Stimulated activated naive CD8-positive, alpha-beta T cell treated with anti-CD3 and anti-CD28 coated beads, Interleukin-15, Interleukin-2, amounts not matched to agents 100 U/mL and 50 U/mL, for 24 hours (primary cell): ENCODE results near the gene ZNF616.

Experiments used
- ATAC-seq: fragments of 150-1000 bp; cut with Tn5 transposase; one replicate; pipeline ENCODE4 v1.10.0; 2021
- DNase-seq: peaks from one replicate; pipeline ENCODE4 v3.0.0; 2021

The ZNF616 gene

DNA sequence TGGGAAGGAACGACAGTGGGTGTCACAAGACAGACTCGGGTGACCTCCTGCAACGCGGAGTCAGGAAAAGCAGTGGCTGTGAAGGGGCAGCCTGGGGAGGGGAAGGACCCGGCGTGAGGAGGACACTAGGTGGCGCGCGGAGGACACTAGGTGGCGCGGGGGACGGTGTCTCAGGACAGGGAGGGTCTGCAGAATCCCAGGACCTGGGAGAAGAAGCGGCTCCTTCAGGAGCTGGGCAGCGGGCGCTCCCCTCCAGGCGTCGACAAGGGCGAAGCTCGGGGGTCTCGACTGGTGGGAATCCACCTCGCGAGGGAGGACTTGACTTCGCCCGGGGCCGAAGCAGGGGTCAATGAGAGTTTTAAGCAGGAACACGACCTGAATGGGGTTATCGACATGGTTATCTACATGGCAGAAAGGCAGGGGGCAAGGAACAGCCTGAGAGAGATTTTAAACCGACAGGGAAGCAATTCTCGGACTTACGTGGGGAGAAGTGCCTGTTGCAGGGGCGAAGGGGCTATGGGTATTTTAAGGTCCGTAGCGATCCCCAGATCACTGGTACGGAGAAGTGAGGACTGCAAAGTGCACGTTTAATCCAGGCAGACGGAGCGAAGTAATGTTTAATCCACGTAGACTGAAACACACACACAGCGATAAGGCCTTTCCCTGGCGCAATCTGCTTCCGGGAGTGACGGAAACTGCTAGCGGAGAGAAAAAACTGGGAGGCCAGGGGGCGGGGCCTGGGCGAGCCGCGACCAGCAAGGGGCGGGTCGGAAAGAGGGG is at the start of gene ZNF616:
Gene ZNF616, minus strand, starts transcription at position 687 of the 780 bp plus-strand sequence. CDS start 9,426 bp downstream, outside the sequence.
- ATAC-seq, result peak; percentile 84
- peak; percentile 87 for DNase-seq

DNA sequence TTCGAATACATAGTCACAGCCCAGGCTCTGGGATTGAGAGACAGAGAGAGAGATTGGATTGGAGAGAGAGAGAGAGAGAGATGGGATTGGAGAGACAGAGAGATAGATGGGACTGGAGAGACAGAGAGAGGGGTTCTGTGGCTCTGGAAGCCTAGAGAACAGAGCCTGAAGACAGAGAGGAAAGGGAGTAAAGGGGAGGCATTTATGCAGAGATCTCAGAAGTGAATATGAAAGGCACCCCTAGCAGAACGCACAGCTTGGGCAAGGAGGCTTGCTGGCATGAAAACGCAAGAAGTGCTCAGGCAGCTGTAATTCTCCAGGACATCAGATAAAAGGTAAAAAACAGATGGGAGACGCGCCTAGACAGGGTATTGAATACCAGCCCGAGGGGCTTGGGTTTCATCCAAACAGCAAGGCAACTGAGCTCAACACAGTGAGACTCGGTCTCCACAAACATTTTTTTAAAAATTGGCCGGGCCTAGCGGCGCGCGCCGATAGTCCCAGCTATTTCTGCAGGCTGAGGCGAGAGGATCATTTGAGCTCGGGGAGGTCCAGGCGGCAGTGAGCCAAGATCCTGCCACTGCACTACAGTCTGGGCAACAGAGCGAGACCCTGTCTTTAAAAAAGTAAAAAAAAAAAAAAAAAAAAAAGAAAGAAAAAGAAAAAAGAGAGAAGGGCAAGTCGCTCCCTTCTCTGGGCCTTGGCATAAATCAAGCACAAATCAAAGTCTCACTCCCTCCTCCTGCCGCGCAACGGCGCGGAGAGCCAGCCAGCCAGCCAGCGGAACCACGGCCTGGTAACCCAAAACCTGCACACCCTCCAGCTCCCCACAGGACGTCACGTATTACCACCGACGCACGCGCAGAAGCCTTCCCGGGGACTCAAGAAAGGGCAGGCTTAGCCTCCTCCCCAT is 49.3 kb upstream of the ZNF616 start:
- ATAC-seq (no peak), DNase-seq (no peak)

DNA sequence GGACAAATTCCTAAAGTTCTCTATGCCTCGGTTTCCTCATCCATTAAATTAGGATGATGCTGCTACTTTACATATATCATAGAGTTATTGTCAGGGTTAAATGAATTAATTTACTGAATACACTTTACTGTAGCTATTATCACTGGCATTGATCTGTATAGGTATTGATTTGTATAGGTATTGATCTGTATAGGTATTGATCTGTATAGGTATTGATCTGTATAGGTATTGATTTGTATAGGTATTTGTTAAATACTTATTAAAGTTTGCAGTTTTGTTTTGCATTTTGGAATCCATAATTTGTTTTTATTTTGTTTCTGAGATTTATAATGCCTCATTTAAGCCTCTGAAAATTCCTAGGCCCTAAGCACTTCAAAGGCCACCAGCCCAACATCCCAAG is 47.7 kb upstream of the ZNF616 start:
- no peak for ATAC-seq
- no peak for DNase-seq

DNA sequence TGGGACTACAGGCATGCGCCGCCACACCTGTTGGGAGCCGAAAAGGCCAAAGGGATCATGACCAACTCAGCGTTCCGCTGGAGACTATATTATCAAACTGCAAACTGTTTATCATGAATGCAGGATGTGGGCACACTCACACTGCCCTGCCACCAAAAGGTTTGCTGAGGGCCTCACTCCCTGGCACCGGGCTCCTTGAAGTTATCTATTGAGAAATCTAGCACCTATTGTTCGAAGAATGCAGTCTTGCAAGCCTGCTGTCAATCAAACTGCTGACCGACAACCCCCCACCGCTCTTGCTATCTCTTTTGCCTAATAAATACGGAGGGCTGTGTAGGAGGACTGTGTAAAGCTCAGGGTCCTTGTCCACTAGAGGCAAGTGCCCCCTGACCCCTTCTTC is 36.8 kb upstream of the ZNF616 start:
- ATAC-seq, result no peak
- no peak for DNase-seq

- no peak for ATAC-seq
- DNase-seq, result no peak
These were observed 32.6 kb upstream of the ZNF616 start for GRCh38 chr19:52172347-52172746.

GRCh38 chr19:52171321-52172169 is 31.8 kb upstream of the ZNF616 start, which contains the start of gene ZNF836:
Gene ZNF836, minus strand, starts transcription at chr19:52171621. Its CDS starts 3,549 bp downstream, at chr19:52168072.
- DNase-seq (peak; percentile 93), ATAC-seq (peak; percentile 88)

- ATAC-seq (peak; percentile 25), DNase-seq (peak; percentile 30)
These were observed 31.2 kb upstream of the ZNF616 start for GRCh38 chr19:52170863-52171320.

DNA sequence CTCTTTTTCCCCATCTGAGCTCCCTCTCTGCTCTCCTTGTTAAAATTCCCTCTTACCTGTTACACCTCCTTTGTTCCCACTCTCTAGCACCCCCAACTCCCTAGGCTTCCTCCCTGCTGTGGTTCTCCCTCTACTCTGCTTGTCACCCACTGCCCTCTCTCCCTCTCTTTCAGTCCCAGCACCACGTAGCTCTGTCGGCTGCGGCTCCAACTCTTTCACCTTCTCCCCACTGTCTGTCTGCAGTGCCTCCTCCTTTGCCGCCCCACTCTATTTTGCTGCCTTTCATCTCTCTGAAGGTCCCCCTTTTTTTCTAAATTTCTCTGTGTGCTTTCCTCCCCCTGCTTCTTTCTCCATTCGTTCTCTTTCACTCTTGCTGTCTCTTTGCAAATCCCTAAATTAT is 30.6 kb upstream of the ZNF616 start:
- ATAC-seq, result peak; percentile 29
- no peak for DNase-seq

- ATAC-seq (no peak), DNase-seq (no peak)
These were observed 16.0 kb upstream of the ZNF616 start for GRCh38 chr19:52155596-52156359.

- ATAC-seq (no peak), DNase-seq (no peak)
These were observed 8.5 kb upstream of the ZNF616 start for GRCh38 chr19:52148256-52148655.

- ATAC-seq (no peak), DNase-seq (no peak)
These were observed 2.4 kb upstream of the ZNF616 start for GRCh38 chr19:52142001-52142595.

- DNase-seq (no peak), ATAC-seq (no peak)
These were observed 1.5 kb upstream of the ZNF616 start for GRCh38 chr19:52141203-52141602.

DNA sequence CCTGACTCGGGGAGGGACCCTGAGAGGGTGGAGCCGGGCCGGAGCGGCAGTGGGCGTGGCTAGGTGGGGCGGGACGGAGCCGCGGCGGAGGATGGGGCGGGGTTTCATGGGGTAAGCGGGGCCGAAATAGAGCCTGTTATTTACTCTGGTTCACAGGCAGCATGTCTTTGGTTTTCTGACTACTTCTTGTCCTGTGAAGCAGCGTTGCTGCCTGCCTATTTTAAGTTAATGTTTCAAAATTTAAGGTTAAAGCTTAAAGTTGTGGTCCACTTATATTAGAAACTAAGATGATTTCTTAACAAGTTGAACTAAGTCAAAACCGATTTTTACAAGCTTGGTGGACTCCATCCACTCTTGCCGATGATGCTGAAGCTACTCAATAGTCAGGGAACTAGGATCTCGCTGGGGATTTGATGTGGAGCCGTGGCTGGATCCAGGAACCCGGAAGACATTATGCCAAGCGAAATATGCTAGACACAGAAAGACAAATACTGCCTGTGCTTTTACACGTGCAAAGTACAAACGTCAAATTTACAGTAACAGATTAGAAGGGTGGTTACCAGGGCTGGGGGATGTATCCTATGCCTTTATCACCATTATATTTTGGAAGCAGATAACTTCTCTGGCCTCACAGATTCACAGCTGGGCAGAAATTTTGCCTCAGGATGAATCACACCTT is 433 bp upstream of the ZNF616 start:
- DNase-seq, result peak; percentile 99
- ATAC-seq, result peak; percentile 98

- DNase-seq (no peak), ATAC-seq (no peak)
These were observed 821 bp downstream of the ZNF616 start for GRCh38 chr19:52138983-52139251.

DNA sequence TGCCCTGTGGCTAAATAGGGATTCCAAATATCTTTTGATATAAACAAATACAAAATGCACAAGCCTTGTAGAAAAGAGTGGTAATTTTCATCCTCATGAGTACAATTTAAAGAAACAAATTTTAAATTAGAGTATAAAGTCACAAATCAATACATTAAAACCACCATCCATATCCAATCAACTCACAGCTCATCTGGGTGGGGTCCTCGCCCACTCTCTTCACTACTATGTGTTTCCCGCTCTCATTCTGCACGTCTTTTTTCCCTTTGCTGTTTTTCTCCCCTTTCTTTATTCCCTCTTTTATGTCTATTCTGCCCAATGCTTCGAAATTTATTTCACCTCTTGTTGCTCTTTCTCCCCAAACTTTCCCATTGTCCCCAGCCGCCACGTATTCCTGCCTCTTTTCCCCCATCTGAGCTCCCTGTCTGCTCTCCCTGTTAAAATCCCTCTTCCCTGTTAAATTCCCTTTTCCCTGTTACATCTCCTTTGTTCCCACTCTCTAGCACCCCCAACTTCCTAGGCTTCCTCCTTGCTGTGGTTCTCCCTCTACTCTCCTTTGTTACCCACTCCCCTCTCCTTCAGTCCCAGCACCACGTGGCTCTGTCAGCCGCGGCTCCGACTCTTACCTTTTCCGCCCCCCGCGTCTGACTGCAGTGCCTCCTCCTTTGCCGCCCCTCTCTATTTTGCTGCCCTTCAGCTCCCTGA is 1.3 kb downstream of the ZNF616 start:
- ATAC-seq (peak; percentile 25), DNase-seq (peak; percentile 51)

GRCh38 chr19:52120286-52120685 is 19.5 kb downstream of the ZNF616 start:
- no peak for ATAC-seq
- DNase-seq, result no peak

DNA sequence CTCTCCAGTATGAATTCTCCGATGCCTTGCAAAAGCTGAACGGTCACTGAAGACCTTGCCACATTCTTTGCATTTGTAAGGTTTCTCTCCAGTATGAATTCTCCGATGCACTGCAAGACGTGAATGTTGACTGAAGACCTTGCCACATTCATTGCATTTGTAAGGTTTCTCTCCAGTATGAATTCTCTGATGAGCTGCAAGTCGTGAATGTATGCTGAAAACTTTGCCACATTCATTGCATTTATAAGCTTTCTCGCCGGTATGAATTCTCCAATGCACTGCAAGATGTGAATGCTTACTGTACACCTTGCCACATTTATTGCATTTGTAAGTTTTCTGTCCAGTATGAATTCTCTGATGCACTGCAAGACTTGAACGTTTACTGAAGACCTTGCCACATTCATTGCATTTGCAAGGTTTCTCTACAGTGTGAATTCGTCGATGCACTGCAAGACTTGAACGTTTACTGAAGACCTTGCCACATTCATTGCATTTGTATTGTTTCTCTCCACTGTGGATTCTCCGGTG is 24.1 kb downstream of the ZNF616 start:
- ATAC-seq (no peak), DNase-seq (no peak)

- no peak for DNase-seq
- ATAC-seq, result no peak
These were observed 25.0 kb downstream of the ZNF616 start for GRCh38 chr19:52114691-52115090.

- DNase-seq, result no peak
- ATAC-seq, result no peak
These were observed 27.1 kb downstream of the ZNF616 start for GRCh38 chr19:52112624-52113023.

GRCh38 chr19:52110780-52111179 is 29.0 kb downstream of the ZNF616 start:
- DNase-seq (no peak), ATAC-seq (no peak)
